HepG2 (cell line): Measurements from ENCODE around the gene VSIG10L2. TPM values are rescaled to one million over a fixed set of nuclear protein-coding genes. Genes with fewer than 3 reads are reported as not detected.

ENCODE experiments used
- ATF1 ChIP-seq: IDR thresholded peaks from 2 replicates; pipeline ENCODE4 v1.6.1; 2016; ENCODE audit warnings: mild to moderate bottlenecking, control low read depth
- ELK4 ChIP-seq: sonication (generic); formaldehyde crosslinking; IDR thresholded peaks from 2 replicates; pipeline ENCODE4 v1.9.0; 2021; ENCODE audit warnings: missing genetic modification reagents, borderline replicate concordance
- HIC2 ChIP-seq: sonication (generic); formaldehyde crosslinking; IDR thresholded peaks from 2 replicates; pipeline ENCODE4 v1.9.0; 2022; ENCODE audit warnings: low read depth, missing genetic modification reagents
- HNF4A ChIP-seq: sonication (generic); formaldehyde crosslinking; IDR thresholded peaks from 2 replicates; pipeline ENCODE4 v1.4.0; 2020; ENCODE audit warnings: missing genetic modification reagents
- ISL2 ChIP-seq: sonication (generic); formaldehyde crosslinking; IDR thresholded peaks from 2 replicates; pipeline ENCODE4 v1.5.0; 2020; ENCODE audit warnings: missing genetic modification reagents
- KLF11 ChIP-seq: IDR thresholded peaks from 2 replicates; pipeline ENCODE4 v1.6.1; 2016; ENCODE audit warnings: missing compliant biosample characterization
- MED8 ChIP-seq: sonication (generic); formaldehyde crosslinking; IDR thresholded peaks from 2 replicates; pipeline ENCODE4 v1.8.1; 2023; ENCODE audit warnings: mild to moderate bottlenecking, missing genetic modification reagents; ENCODE audit not compliant: insufficient replicate concordance
- NR2F6 ChIP-seq, 2 experiments: IDR thresholded peaks; 2 replicates each; pipeline ENCODE4 v1.6.1; 2016; ENCODE audit warnings: antibody characterized with exemption in 1 of 2, mild to moderate bottlenecking in 1 of 2
- SKIL ChIP-seq: sonication (generic); formaldehyde crosslinking; IDR thresholded peaks from 2 replicates; pipeline ENCODE4 v1.8.0; 2022; ENCODE audit warnings: missing genetic modification reagents, mild to moderate bottlenecking, moderate library complexity, borderline replicate concordance
- SRSF9 ChIP-seq: fragments of 200-400 bp; formaldehyde crosslinking; IDR thresholded peaks from 2 replicates; pipeline ENCODE4 v1.6.1; 2018; ENCODE audit warnings: borderline replicate concordance, mild to moderate bottlenecking, low read depth, low read length; ENCODE audit not compliant: insufficient read depth, poor library complexity, severe bottlenecking
- ZBTB21 ChIP-seq: sonication (generic); formaldehyde crosslinking; IDR thresholded peaks from 2 replicates; pipeline ENCODE4 v1.4.0; 2020; ENCODE audit warnings: missing genetic modification reagents
- ZNF263 ChIP-seq: sonication (generic); formaldehyde crosslinking; IDR thresholded peaks from 2 replicates; pipeline ENCODE4 v1.4.0; 2020; ENCODE audit warnings: missing genetic modification reagents
- ZNF280D ChIP-seq: sonication (generic); formaldehyde crosslinking; IDR thresholded peaks from 2 replicates; pipeline ENCODE4 v1.5.1; 2020; ENCODE audit warnings: mild to moderate bottlenecking, missing genetic modification reagents
- ZNF746 ChIP-seq: sonication (generic); formaldehyde crosslinking; IDR thresholded peaks from 2 replicates; pipeline ENCODE4 v1.8.0; 2022; ENCODE audit warnings: mild to moderate bottlenecking, missing genetic modification reagents
- polyA plus RNA-seq, 8 experiments: library from polyadenylated mRNA; depleted of rRNA in 3 of 8; stranded (reverse) in 7 of 8; unstranded in 1 of 8; fragments of >200 nt; fragmentation: Illumina TruSeq in 4 of 8; extraction: Trizol in 4 of 8; gene quantifications; 2 replicates each; pipeline versions ENCODE4 v1.2.1 to v1.2.3, GENCODE V29; 2011 to 2016; ENCODE audit warnings: low read depth in 4 of 8, missing spikeins in 1 of 8, mixed read lengths in 1 of 8; ENCODE audit not compliant: insufficient read depth in 1 of 8
- total RNA-seq, 5 experiments: library from RNA; depleted of rRNA; stranded (reverse); fragments of >200 nt; fragmentation: Illumina TruSeq; extraction: Trizol; gene quantifications; 2 replicates each; pipeline ENCODE4 v1.2.3, GENCODE V29; 2016; ENCODE audit warnings: low read depth in 1 of 5
- TF ChIP-seq, protein P1 (sequence below): sonication (generic); formaldehyde crosslinking; IDR thresholded peaks from 2 replicates; pipeline ENCODE4 v1.4.0; 2020; ENCODE audit warnings: missing genetic modification reagents, borderline replicate concordance
- TF ChIP-seq, protein P2 (sequence below): sonication (generic); formaldehyde crosslinking; IDR thresholded peaks from 2 replicates; pipeline ENCODE4 v1.5.0; 2020; ENCODE audit warnings: mild to moderate bottlenecking, low read depth, missing genetic modification reagents, borderline replicate concordance

VSIG10L2 gene
- total and polyA plus RNA-seq, 2 of the 13 experiments (the other 11 are each of a cell fraction or from before 2014, with no cell fraction given): 0.21 TPM; not detected in 1

GRCh38 chr11:125916683-125917347 is 29.0 kb upstream of the VSIG10L2 start (continued):
- TF ChIP-seq HIC2 (no peak), ISL2 (CRISPR knock-in tag) (no peak), ZNF280D (CRISPR knock-in tag) (no peak), ATF1 (CRISPR knock-in tag) (0 out of 2 replicates have a peak, but pooled peaks have one; percentile 26), KLF11 (CRISPR knock-in tag) (no peak), ZNF263 (CRISPR knock-in tag) (no peak), SRSF9 (no peak), HNF4A (no peak), ZBTB21 (peak; percentile 74; the same call in 1 of the 2 replicates), ELK4 (CRISPR knock-in tag) (no peak), MED8 (CRISPR knock-in tag) (no peak), SKIL (no peak), NR2F6 (IDR thresholded peaks at IDR 0.05) (no peak), NR2F6 (CRISPR knock-in tag; IDR thresholded peaks at IDR 0.05) (0 out of 2 replicates have a peak, but pooled peaks have one; percentile 16), ZNF746 (CRISPR knock-in tag) (no peak)
- TF ChIP-seq, protein P1, sequence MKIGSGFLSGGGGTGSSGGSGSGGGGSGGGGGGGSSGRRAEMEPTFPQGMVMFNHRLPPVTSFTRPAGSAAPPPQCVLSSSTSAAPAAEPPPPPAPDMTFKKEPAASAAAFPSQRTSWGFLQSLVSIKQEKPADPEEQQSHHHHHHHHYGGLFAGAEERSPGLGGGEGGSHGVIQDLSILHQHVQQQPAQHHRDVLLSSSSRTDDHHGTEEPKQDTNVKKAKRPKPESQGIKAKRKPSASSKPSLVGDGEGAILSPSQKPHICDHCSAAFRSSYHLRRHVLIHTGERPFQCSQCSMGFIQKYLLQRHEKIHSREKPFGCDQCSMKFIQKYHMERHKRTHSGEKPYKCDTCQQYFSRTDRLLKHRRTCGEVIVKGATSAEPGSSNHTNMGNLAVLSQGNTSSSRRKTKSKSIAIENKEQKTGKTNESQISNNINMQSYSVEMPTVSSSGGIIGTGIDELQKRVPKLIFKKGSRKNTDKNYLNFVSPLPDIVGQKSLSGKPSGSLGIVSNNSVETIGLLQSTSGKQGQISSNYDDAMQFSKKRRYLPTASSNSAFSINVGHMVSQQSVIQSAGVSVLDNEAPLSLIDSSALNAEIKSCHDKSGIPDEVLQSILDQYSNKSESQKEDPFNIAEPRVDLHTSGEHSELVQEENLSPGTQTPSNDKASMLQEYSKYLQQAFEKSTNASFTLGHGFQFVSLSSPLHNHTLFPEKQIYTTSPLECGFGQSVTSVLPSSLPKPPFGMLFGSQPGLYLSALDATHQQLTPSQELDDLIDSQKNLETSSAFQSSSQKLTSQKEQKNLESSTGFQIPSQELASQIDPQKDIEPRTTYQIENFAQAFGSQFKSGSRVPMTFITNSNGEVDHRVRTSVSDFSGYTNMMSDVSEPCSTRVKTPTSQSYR (CRISPR knock-in tag): no peak
- TF ChIP-seq, protein P2, sequence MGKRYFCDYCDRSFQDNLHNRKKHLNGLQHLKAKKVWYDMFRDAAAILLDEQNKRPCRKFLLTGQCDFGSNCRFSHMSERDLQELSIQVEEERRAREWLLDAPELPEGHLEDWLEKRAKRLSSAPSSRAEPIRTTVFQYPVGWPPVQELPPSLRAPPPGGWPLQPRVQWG (CRISPR knock-in tag): no peak
